A673 (cell line): ENCODE measurements around the gene SLC6A6. TPM values are rescaled to one million over a fixed set of nuclear protein-coding genes. Genes with fewer than 3 reads are reported as not detected.

Experiments
- BruUV-seq: library from RNA; stranded (reverse); fragments of 400-500 nt; replicated peaks from 2 replicates; lab custom pipeline; 2021; lab: Mats Ljungman, UMichigan
- CTCF ChIA-PET: fragments of 300-600 bp; sonication (Branson Sonifier 250); formaldehyde crosslinking; loops from one replicate; lab custom pipeline; 2022; ENCODE audit warnings: antibody characterized with exemption; lab: Charles Lee
- POLR2A ChIA-PET: fragments of 300-600 bp; sonication (Branson Sonifier 250); formaldehyde crosslinking; loops from one replicate; lab custom pipeline; 2022; ENCODE audit warnings: antibody characterized with exemption; ENCODE audit not compliant: low non-redundant PET; lab: Charles Lee
- DNase-seq: peaks from one replicate; pipeline ENCODE4 v3.0.0-alpha.2; 2015; ENCODE audit warnings: low spot score
- H3K27ac ChIP-seq: fragments of 200-600 bp; sonication (generic); 2 replicates; pipeline ENCODE4 v1.5.1; 2016; ENCODE audit warnings: mixed run types, low read depth, mild to moderate bottlenecking, mixed read lengths, antibody characterized with exemption, low read length; ENCODE audit not compliant: poor library complexity, severe bottlenecking
- H3K27me3 ChIP-seq: fragments of 200-600 bp; sonication (generic); replicated peaks from 2 replicates; pipeline ENCODE4 v1.6.1; 2017; ENCODE audit warnings: mixed run types, low read depth, mild to moderate bottlenecking, mixed read lengths, antibody characterized with exemption, low read length; ENCODE audit not compliant: insufficient read depth, poor library complexity
- H3K36me3 ChIP-seq: fragments of 200-600 bp; sonication (generic); 2 replicates; pipeline ENCODE4 v1.6.1; 2016; ENCODE audit warnings: mixed run types, mild to moderate bottlenecking, mixed read lengths, antibody characterized with exemption, low read length; ENCODE audit not compliant: insufficient read depth, poor library complexity, severe bottlenecking
- H3K4me1 ChIP-seq: fragments of 200-600 bp; sonication (generic); 2 replicates; pipeline ENCODE4 v1.6.1; 2017; ENCODE audit warnings: mixed run types, mild to moderate bottlenecking, mixed read lengths, antibody characterized with exemption, low read length; ENCODE audit not compliant: insufficient read depth, poor library complexity, severe bottlenecking
- H3K4me3 ChIP-seq: fragments of 200-600 bp; sonication (generic); 2 replicates; pipeline ENCODE4 v1.5.1; 2016; ENCODE audit warnings: low read depth, mixed run types, mild to moderate bottlenecking, mixed read lengths, low read length; ENCODE audit not compliant: poor library complexity, severe bottlenecking
- H3K9me3 ChIP-seq: fragments of 200-600 bp; sonication (generic); 2 replicates; pipeline ENCODE4 v1.6.1; 2016; ENCODE audit warnings: mixed run types, low read depth, mild to moderate bottlenecking, mixed read lengths, antibody characterized with exemption, low read length; ENCODE audit not compliant: poor library complexity, severe bottlenecking
- EZH2 ChIP-seq: fragments of 200-600 bp; sonication (generic); IDR thresholded peaks from 2 replicates; pipeline ENCODE4 v1.6.1; 2017; ENCODE audit warnings: borderline replicate concordance, low read depth, mild to moderate bottlenecking, mixed read lengths, antibody characterized with exemption, low read length; ENCODE audit not compliant: poor library complexity, severe bottlenecking
- intact Hi-C: fragments of 100-400 bp; cut with micrococcal nuclease; formaldehyde crosslinking; loops from one replicate; pipeline ENCODE4 v1.10.0; 2022; ENCODE audit not compliant: unreplicated experiment
- total RNA-seq: library from RNA; stranded (reverse); gene quantifications from 2 replicates; pipeline ENCODE4 v1.2.3, GENCODE V29; 2021
- TF ChIP-seq, protein P1 (sequence below): fragments of 300-800, 200-600 bp; sonication (generic); conservative IDR thresholded peaks from 2 replicates; pipeline ENCODE4 v1.5.1; 2017; ENCODE audit warnings: low read depth, mild to moderate bottlenecking, antibody characterized with exemption, low read length, moderate library complexity, mixed read lengths

Gene SLC6A6
- total RNA-seq, 1 experiment from 2014 or later = 55.1 TPM

- TF ChIP-seq EZH2 = no peak
- TF ChIP-seq, protein P1, sequence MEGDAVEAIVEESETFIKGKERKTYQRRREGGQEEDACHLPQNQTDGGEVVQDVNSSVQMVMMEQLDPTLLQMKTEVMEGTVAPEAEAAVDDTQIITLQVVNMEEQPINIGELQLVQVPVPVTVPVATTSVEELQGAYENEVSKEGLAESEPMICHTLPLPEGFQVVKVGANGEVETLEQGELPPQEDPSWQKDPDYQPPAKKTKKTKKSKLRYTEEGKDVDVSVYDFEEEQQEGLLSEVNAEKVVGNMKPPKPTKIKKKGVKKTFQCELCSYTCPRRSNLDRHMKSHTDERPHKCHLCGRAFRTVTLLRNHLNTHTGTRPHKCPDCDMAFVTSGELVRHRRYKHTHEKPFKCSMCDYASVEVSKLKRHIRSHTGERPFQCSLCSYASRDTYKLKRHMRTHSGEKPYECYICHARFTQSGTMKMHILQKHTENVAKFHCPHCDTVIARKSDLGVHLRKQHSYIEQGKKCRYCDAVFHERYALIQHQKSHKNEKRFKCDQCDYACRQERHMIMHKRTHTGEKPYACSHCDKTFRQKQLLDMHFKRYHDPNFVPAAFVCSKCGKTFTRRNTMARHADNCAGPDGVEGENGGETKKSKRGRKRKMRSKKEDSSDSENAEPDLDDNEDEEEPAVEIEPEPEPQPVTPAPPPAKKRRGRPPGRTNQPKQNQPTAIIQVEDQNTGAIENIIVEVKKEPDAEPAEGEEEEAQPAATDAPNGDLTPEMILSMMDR = no peak
- Histone ChIP-seq H3K4me3 (peak overlapping the region; percentile 91), H3K27ac (no peak overlapping the region), H3K9me3 (no peaks in the 10 kb centered on the region), H3K4me1 (peaks cover 18% of the 10 kb centered on the region), H3K36me3 (no peaks in the 10 kb centered on the region), H3K27me3 (no peaks in the 10 kb centered on the region)
- intact Hi-C loops = loop anchor here (2.0 to 5.0 kb wide), 3 partner anchors 31 to 66 kb away; no protein-coding TSS in a partner anchor
- no TSS peak for BruUV-seq
- DNase-seq = no peak
- ChIA-PET POLR2A (interaction anchor here (0.5 to 1.0 kb wide), 3 partner anchors 34 to 198 kb away, joined by 3 read pairs; no protein-coding TSS in a partner anchor), CTCF (interaction anchor here (0.6 kb wide), 1 partner anchor 22 kb away, joined by 5 read pairs; no protein-coding TSS in a partner anchor)
These were observed 608 bp upstream of the SLC6A6 start for GRCh38 chr3:14401692-14402303.

- Histone ChIP-seq H3K4me1 (peaks cover 18% of the 10 kb centered on the region), H3K4me3 (peak overlapping the region; percentile 91), H3K36me3 (no peaks in the 10 kb centered on the region), H3K27ac (peak overlapping the region; percentile 80), H3K9me3 (no peaks in the 10 kb centered on the region), H3K27me3 (no peaks in the 10 kb centered on the region)
- no TSS peak for BruUV-seq
- peak; percentile 44 for DNase-seq
- POLR2A ChIA-PET = no interaction called here
- TF ChIP-seq, protein P1 = no peak
- no peak for TF ChIP-seq EZH2
- CTCF ChIA-PET = no interaction called here
- intact Hi-C loops = loop anchor here (2.0 to 5.0 kb wide), 3 partner anchors 29 to 64 kb away; no protein-coding TSS in a partner anchor
These were observed 1.3 kb downstream of the SLC6A6 start for GRCh38 chr3:14403619-14404155.

GRCh38 chr3:14404186-14404585 lies 1.8 kb downstream of the SLC6A6 start:
- no peaks in the 10 kb centered on the region for H3K9me3 ChIP-seq
- no TSS peak for BruUV-seq
- H3K36me3 ChIP-seq = no peaks in the 10 kb centered on the region
- intact Hi-C loops = loop anchor here (5.0 kb wide), 2 partner anchors 48 to 63 kb away; no protein-coding TSS in a partner anchor
- no peaks in the 10 kb centered on the region for H3K27me3 ChIP-seq
- peaks cover 18% of the 10 kb centered on the region for H3K4me1 ChIP-seq
- H3K4me3 ChIP-seq = peak overlapping the region; percentile 91
- DNase-seq = no peak
- ChIA-PET CTCF (no interaction called here), POLR2A (no interaction called here)
- H3K27ac ChIP-seq = no peak overlapping the region
- no peak for TF ChIP-seq EZH2
- TF ChIP-seq, protein P1 = no peak
